ENCODE data around the gene TIMP1.

DNA sequence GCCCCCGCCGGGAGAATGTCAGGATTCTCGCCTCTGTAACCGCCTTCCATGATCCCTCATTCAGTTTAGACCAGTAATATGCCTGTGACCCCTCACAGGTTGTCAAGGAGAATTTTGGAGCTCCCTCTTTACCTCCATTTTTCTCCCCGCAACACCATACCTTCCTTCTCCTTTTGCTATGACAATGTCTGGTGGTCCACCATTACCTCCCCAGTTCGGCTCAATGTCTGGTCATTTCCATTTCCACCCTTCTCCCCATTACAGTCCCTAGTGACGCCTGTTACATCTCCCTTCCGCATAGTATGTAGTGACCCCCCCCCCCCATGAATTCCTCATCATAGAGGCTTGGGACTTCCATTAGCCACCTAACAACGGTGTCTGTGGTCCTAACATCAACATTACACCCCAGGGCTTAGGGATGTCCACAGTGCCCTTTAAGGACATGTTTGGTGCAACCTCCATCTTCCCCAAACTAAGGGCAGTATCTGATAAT, 20.5 kb upstream of the TIMP1 start:
- TF ChIP-seq, protein P1, sequence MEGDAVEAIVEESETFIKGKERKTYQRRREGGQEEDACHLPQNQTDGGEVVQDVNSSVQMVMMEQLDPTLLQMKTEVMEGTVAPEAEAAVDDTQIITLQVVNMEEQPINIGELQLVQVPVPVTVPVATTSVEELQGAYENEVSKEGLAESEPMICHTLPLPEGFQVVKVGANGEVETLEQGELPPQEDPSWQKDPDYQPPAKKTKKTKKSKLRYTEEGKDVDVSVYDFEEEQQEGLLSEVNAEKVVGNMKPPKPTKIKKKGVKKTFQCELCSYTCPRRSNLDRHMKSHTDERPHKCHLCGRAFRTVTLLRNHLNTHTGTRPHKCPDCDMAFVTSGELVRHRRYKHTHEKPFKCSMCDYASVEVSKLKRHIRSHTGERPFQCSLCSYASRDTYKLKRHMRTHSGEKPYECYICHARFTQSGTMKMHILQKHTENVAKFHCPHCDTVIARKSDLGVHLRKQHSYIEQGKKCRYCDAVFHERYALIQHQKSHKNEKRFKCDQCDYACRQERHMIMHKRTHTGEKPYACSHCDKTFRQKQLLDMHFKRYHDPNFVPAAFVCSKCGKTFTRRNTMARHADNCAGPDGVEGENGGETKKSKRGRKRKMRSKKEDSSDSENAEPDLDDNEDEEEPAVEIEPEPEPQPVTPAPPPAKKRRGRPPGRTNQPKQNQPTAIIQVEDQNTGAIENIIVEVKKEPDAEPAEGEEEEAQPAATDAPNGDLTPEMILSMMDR (optimal IDR thresholded peaks at IDR 0.05 in 1 of 3, IDR thresholded peaks at IDR 0.05 in 1 of 3, conservative IDR thresholded peaks at IDR 0.05 in 1 of 3; ENCODE audit: extremely low read depth in 1 of 3, insufficient read depth in 2 of 3, low read length in 3 of 3), result no peak
- TF ChIP-seq EZH2 (IDR thresholded peaks at IDR 0.05; ENCODE audit: low read length), result no peak
